Keratinocyte (primary cell): ENCODE results near the gene PALMD. TPM values are rescaled to one million over a fixed set of nuclear protein-coding genes. Genes with fewer than 3 reads are reported as not detected.

Source experiments
- DNase-seq: peaks from one replicate; pipeline ENCODE4 v3.0.0-alpha.2; 2011; ENCODE audit warnings: low read depth, missing footprints, low spot score
- FAIRE-seq: peaks from 2 replicates; lab custom pipeline; 2011; peaks lifted over from hg19 to GRCh38; lab: Jason Lieb, UNC
- H2AFZ ChIP-seq: 2 replicates; pipeline ENCODE4 v1.6.0; 2012; ENCODE audit warnings: low read length, control low read depth, inconsistent platforms; ENCODE audit not compliant: control insufficient read depth
- H3K27ac ChIP-seq: 2 replicates; pipeline ENCODE4 v1.5.1; 2011; ENCODE audit warnings: low read length; ENCODE audit not compliant: control insufficient read depth, insufficient read depth
- H3K27me3 ChIP-seq: 3 replicates; pipeline ENCODE4 v1.6.0; 2011; ENCODE audit warnings: low read length; ENCODE audit not compliant: control insufficient read depth, insufficient read depth; ENCODE audit errors: extremely low read depth
- H3K36me3 ChIP-seq, 2 experiments: 2 replicates in 1 of 2; 3 replicates in 1 of 2; pipeline ENCODE4 v1.5.1; 2011; ENCODE audit warnings: low read length in 2 of 2, mild to moderate bottlenecking in 1 of 2; ENCODE audit not compliant: control insufficient read depth in 2 of 2, insufficient read depth in 2 of 2; ENCODE audit errors: extremely low read depth in 1 of 2
- H3K4me1 ChIP-seq: 3 replicates; pipeline ENCODE4 v1.5.1; 2011; ENCODE audit warnings: low read length; ENCODE audit not compliant: control insufficient read depth, insufficient read depth; ENCODE audit errors: extremely low read depth
- H3K4me2 ChIP-seq: 3 replicates; pipeline ENCODE4 v1.6.0; 2011; ENCODE audit warnings: low read depth, low read length; ENCODE audit not compliant: control insufficient read depth, insufficient read depth; ENCODE audit errors: extremely low read depth
- H3K4me3 ChIP-seq, 3 experiments: fragments of 200-600 bp in 1 of 3; sonication (generic) in 1 of 3; 2 replicates in 2 of 3; 3 replicates in 1 of 3; pipeline ENCODE4 v1.5.1; 2011 to 2016; ENCODE audit warnings: low read length in 3 of 3, mild to moderate bottlenecking in 3 of 3, control low read depth in 2 of 3, inconsistent platforms in 1 of 3, low read depth in 1 of 3, mixed read lengths in 1 of 3, mixed run types in 1 of 3, moderate library complexity in 1 of 3; ENCODE audit not compliant: control insufficient read depth in 2 of 3, insufficient read depth in 2 of 3; ENCODE audit errors: extremely low read depth in 1 of 3
- H3K79me2 ChIP-seq: 2 replicates; pipeline ENCODE4 v1.6.0; 2012; ENCODE audit warnings: low read length; ENCODE audit not compliant: control insufficient read depth, insufficient read depth
- H3K9ac ChIP-seq: 3 replicates; pipeline ENCODE4 v1.6.0; 2011; ENCODE audit warnings: low read length; ENCODE audit not compliant: control insufficient read depth, insufficient read depth; ENCODE audit errors: extremely low read depth
- H3K9me1 ChIP-seq: 3 replicates; pipeline ENCODE4 v1.6.0; 2011; ENCODE audit warnings: low read length; ENCODE audit not compliant: control insufficient read depth, insufficient read depth; ENCODE audit errors: extremely low read depth
- H3K9me3 ChIP-seq: 2 replicates; pipeline ENCODE4 v1.5.1; 2012; ENCODE audit warnings: low read depth, low read length; ENCODE audit not compliant: control insufficient read depth
- H4K20me1 ChIP-seq: 3 replicates; pipeline ENCODE4 v1.6.0; 2011; ENCODE audit warnings: low read length; ENCODE audit not compliant: control insufficient read depth, insufficient read depth; ENCODE audit errors: extremely low read depth
- EZH2 ChIP-seq: IDR thresholded peaks from one replicate; pipeline ENCODE4 v1.6.1; 2012; ENCODE audit warnings: inconsistent platforms, mild to moderate bottlenecking, low read length, moderate library complexity
- dilution Hi-C: fragments of 300-500 bp; cut with MboI; formaldehyde crosslinking; loops from one replicate; pipeline ENCODE4 v1.7.0; 2020; ENCODE audit warnings: low sequenced_read_pairs; ENCODE audit not compliant: extremely low pct_ligation_motif_present
- polyA plus RNA-seq, 5 experiments: library from polyadenylated mRNA; depleted of rRNA in 3 of 5; stranded (reverse) in 3 of 5; stranded (forward) in 1 of 5; unstranded in 1 of 5; fragments of >200 nt; gene quantifications; 1 replicate in 1 of 5; 2 replicates in 3 of 5; 3 replicates in 1 of 5; pipeline versions ENCODE4 v1.2.1 to v1.2.3, GENCODE V29; 2011 to 2012; ENCODE audit warnings: missing spikeins in 2 of 5, low read depth in 1 of 5, low replicate concordance in 1 of 5
- TF ChIP-seq, protein P1 (sequence below), 3 experiments: IDR thresholded peaks in 1 of 3; conservative IDR thresholded peaks in 1 of 3; optimal IDR thresholded peaks in 1 of 3; 2 replicates in 2 of 3; 3 replicates in 1 of 3; pipeline versions ENCODE3 to v1.5.1; 2011; ENCODE audit warnings: low read length in 3 of 3, mild to moderate bottlenecking in 3 of 3, moderate library complexity in 2 of 3, control low read depth in 1 of 3, inconsistent platforms in 1 of 3; ENCODE audit not compliant: insufficient read depth in 2 of 3; ENCODE audit errors: extremely low read depth in 1 of 3

PALMD gene
- polyA plus RNA-seq, 1 donor (not counting 4 experiments of a cell fraction or from before 2014, with no cell fraction given): 6.8 TPM

DNA sequence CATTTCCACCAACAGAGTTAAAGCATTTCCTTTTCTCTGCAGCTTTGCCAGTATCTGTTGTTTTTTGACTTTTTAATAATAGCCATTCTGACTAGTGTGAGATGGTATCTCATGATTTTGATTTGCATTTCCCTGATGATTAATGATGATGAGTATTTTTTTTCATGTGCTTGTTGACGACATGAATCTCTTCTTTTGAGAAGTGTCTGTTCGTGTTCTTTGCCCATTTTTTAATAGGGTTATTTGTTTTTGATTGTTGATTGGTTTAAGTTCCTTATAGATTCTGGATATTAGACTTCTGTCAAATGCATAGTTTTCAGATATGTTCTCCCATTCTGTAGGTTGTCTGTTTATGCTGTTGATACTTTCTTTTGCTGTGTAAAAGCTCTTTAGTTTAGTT lies 37.9 kb upstream of the PALMD start:
- no peaks in the 10 kb centered on the region for H3K9me1 ChIP-seq
- H3K9me3 ChIP-seq: no peaks in the 10 kb centered on the region
- H4K20me1 ChIP-seq: no peaks in the 10 kb centered on the region
- H3K4me3 ChIP-seq: no peak overlapping the region
- TF ChIP-seq, protein P1, sequence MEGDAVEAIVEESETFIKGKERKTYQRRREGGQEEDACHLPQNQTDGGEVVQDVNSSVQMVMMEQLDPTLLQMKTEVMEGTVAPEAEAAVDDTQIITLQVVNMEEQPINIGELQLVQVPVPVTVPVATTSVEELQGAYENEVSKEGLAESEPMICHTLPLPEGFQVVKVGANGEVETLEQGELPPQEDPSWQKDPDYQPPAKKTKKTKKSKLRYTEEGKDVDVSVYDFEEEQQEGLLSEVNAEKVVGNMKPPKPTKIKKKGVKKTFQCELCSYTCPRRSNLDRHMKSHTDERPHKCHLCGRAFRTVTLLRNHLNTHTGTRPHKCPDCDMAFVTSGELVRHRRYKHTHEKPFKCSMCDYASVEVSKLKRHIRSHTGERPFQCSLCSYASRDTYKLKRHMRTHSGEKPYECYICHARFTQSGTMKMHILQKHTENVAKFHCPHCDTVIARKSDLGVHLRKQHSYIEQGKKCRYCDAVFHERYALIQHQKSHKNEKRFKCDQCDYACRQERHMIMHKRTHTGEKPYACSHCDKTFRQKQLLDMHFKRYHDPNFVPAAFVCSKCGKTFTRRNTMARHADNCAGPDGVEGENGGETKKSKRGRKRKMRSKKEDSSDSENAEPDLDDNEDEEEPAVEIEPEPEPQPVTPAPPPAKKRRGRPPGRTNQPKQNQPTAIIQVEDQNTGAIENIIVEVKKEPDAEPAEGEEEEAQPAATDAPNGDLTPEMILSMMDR (optimal IDR thresholded peaks at IDR 0.05 in 1 of 3, IDR thresholded peaks at IDR 0.05 in 1 of 3, conservative IDR thresholded peaks at IDR 0.05 in 1 of 3; ENCODE audit: extremely low read depth in 1 of 3, insufficient read depth in 2 of 3, low read length in 3 of 3): no peak
- no peak for TF ChIP-seq EZH2
- no peak overlapping the region for H3K9ac ChIP-seq
- no peak overlapping the region for H3K4me2 ChIP-seq
- FAIRE-seq (no peak), DNase-seq (no peak)
- H3K27ac ChIP-seq: no peak overlapping the region
- dilution Hi-C loops: no loop called here
- H3K4me1 ChIP-seq: no peaks in the 10 kb centered on the region
- H3K36me3 ChIP-seq: no peaks in the 10 kb centered on the region
- H3K27me3 ChIP-seq: no peaks in the 10 kb centered on the region
- no peak overlapping the region for H2AFZ ChIP-seq
- no peaks in the 10 kb centered on the region for H3K79me2 ChIP-seq

DNA sequence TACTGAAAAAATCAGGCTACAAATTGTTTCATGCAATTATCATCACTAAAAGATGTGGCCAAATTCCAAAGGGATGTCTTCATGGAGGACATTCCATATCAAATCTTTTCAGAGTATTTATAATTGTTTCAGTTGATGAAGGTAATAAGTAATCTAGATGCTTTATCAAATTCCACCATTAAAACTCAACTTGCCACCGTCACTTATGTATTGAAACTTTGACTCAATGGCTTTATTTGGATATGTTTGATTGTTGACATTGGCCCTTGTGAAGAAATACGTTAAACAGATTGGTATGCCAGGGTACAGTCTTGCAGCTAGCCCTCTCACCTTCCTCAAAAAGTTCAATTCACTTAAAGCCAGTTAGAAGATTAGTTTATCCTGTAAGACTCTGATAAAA lies 32.2 kb upstream of the PALMD start:
- Histone ChIP-seq H3K79me2 (no peaks in the 10 kb centered on the region), H3K4me2 (no peak overlapping the region), H3K27ac (no peak overlapping the region), H2AFZ (no peak overlapping the region), H3K9me1 (no peaks in the 10 kb centered on the region), H3K9me3 (no peaks in the 10 kb centered on the region), H3K4me3 (no peak overlapping the region), H3K27me3 (no peaks in the 10 kb centered on the region), H3K9ac (no peak overlapping the region), H3K36me3 (no peaks in the 10 kb centered on the region), H3K4me1 (no peaks in the 10 kb centered on the region), H4K20me1 (no peaks in the 10 kb centered on the region)
- no peak for TF ChIP-seq EZH2
- TF ChIP-seq, protein P1 (optimal IDR thresholded peaks at IDR 0.05 in 1 of 3, IDR thresholded peaks at IDR 0.05 in 1 of 3, conservative IDR thresholded peaks at IDR 0.05 in 1 of 3; ENCODE audit: extremely low read depth in 1 of 3, insufficient read depth in 2 of 3, low read length in 3 of 3): no peak
- dilution Hi-C loops: no loop called here
- no peak for DNase-seq
- FAIRE-seq: no peak
